GM23248 (cell line): ENCODE results near the gene ZIC5.

Source experiments
- EZH2 ChIP-seq: fragments of 200-600 bp; sonication (generic); IDR thresholded peaks from 2 replicates; pipeline ENCODE4 v1.6.1; 2018; ENCODE audit warnings: antibody characterized with exemption, mild to moderate bottlenecking; ENCODE audit not compliant: insufficient read depth, poor library complexity, severe bottlenecking
- EZH2phosphoT487 ChIP-seq: fragments of 200-600 bp; sonication (generic); IDR thresholded peaks from 2 replicates; pipeline ENCODE4 v1.6.1; 2018; ENCODE audit warnings: antibody characterized with exemption, moderate library complexity, mild to moderate bottlenecking, low read depth; ENCODE audit not compliant: insufficient read depth

DNA sequence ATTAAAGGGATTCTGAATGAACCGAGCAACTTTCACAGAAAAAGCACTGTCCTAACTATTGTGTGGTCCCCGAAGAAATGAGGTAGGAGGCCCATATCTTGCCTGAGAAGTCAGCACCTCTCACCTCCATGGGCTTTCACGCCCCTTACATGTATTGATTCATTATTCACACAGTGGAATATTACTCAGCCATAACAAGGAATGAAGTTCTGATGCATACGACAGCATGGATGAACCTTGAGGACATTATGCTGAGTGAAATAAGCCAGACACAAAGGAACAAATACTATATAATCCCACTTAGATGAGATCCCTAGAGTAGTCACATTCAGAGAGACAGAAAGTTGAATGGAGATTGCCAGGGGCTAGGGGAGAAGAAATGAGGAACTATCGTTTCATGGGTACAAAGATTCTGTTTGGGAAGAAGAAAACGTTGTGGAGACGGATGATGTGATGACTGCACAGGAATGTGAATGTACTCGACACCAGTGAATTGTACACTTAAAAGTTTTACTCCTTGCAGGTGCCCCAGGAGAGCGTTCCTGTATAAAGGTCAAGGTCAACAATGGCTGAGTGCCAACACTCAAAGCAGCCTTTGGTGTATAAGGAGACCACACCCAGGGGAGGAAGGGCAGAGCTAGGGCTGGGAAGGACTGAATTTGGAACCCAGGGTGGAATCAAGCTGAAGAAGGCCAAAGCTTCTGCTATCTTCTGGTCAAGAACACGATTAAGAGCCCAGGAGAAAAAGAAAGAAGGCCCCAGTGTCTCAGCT, 22.5 kb downstream of the ZIC5 start:
- TF ChIP-seq EZH2: no peak
- no peak for TF ChIP-seq EZH2phosphoT487
